Right ventricle myocardium superior (tissue), 1 donor: ENCODE data around the gene KLK7. TPM values are rescaled to one million over a fixed set of nuclear protein-coding genes. Genes with fewer than 3 reads are reported as not detected.
"Not testable (repeated sequence)": the region's sequence is repeated elsewhere in the genome, so short reads cannot be mapped to it uniquely, and the experiment has no call there.

ENCODE experiments used
- ATAC-seq: fragments of 200-7000 bp; cut with Tn5 transposase; one replicate; pipeline ENCODE4 v1.9.1; 2020; ENCODE audit warnings: mild to moderate bottlenecking; ENCODE audit not compliant: poor library complexity
- DNase-seq: peaks from one replicate; pipeline ENCODE4 v3.0.0-alpha.2; 2020
- intact Hi-C: fragments of 100-400 bp; cut with DNase I; formaldehyde crosslinking; loops from one replicate; pipeline ENCODE4 v1.11.2; 2022
- total RNA-seq: library from RNA; stranded (reverse); fragmentation: NEBNext Ultra II Directional; extraction: Animal tissue kit (Norgen Biotek cat#: 25700); gene quantifications from one replicate; pipeline ENCODE4 v1.2.1, GENCODE V29; 2021
- donor health status: DM: no; HTN: yes; CAD: no; lungs with severe emphysema.

Gene KLK7
- total RNA-seq, 1 donor from 2014 or later: not detected

DNA sequence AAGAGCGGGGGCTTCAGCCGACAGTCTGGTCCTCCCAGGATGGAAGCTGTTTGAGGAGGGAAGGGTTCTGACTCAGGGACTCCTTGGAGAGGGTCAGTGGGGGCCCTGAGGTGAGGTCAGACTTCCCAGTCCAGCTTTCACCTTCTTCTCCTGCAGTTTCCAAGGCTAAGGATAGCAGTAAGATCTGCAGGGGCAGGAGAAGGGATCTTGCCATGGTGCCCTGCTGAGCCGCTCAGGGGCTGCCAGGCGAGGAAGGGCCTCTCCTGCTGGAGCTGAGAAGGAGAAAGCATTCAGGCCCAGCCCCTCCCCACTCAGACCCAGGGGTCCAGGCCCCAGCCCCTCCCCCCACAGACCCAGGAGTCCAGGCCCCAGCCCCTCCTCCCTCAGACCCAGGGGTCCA is 1.5 kb downstream of the KLK7 start:
- DNase-seq (no peak), ATAC-seq (no peak)
- intact Hi-C loops: no loop called here

DNA sequence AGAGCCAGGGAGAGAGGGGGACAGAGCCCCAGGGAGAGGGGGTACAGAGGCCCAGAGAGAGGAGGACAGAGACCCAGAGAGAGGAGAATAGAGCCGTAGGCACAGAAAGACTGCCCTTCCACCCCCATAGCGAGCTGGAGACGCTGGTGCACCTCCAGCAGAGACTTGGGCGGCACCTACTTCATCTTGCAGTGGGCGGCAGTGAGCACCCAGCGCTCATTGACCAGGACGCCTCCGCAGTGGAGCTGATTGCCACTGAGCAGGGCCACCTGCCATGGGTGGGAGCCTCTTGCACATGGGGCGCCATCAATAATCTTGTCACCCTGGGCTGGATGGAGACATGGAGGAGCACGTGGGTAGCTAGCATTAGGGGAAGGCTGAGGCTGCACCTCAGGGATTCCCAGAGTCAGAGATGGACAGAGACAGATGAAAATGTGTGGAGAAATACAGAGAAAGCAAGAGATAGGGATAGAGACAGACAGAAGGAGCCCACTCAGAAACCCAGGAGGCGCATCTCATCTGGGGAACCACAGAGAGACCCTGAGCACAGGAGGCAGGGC is 2.0 kb downstream of the KLK7 start:
- intact Hi-C loops: no loop called here
- DNase-seq (no peak), ATAC-seq (no peak)

- DNase-seq (no peak), ATAC-seq (no peak)
- intact Hi-C loops: no loop called here
Measured at GRCh38 chr19:50980208-50980607, 3.5 kb downstream of the KLK7 start.

DNA sequence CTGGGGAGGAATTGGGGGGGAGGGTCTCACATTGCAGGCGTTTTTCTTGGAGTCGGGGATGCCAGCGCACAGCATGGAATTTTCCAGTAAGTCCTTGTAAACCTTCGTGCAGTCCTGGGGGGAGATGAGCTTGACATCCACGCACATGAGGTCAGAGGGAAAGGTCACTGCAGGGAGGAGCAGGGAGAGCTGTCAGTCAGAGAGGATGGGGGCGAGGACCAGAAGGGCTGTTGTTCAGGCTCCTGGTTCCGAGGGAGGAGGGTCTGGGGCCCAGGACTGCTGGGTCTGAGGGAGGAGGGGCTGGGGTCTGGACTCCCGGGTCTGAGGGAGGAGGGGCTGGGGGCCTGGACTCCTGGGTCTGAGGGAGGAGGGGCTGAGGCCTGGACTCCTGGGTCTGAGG is 4.0 kb downstream of the KLK7 start:
- no peak for DNase-seq
- no peak for ATAC-seq
- intact Hi-C loops: no loop called here

DNA sequence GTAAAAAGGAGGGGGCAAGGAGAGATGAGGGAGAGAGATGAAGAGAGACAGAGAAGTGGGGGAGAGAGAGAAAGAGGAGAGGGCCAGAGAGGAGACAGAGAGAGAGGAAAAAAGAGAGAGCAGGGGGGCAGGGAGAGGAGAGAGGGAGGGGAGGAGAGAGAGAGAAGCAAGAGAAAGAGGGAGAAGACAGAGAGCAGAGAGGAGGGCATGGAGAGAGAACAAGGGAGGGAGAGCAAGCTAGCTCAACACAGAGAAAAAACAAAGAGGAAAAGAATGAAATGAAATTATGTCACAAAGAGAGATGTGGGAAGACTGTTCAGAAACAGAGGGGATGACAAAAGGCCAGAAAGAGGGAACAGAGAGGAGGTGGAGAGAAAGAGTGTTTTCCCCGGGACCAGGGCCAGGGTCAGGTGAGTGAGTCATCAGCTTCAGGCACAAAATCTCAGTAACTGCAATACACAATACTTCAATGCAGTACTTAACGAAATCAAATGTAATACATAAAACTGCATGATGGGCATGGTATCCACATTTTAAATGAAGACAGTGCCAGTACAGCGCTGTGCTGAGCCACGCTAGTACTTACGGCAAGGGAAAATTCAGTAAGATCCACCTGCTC is 4.8 kb downstream of the KLK7 start:
- DNase-seq: no peak
- no peak for ATAC-seq
- intact Hi-C loops: no loop called here

GRCh38 chr19:50977626-50978025 is 6.1 kb downstream of the KLK7 start:
- no peak for ATAC-seq
- DNase-seq: no peak
- intact Hi-C loops: no loop called here

GRCh38 chr19:50975766-50976165 is 8.0 kb downstream of the KLK7 start:
- no peak for ATAC-seq
- intact Hi-C loops: no loop called here

GRCh38 chr19:50974702-50975556 is 8.8 kb downstream of the KLK7 start:
- ATAC-seq: no peak
- intact Hi-C loops: no loop called here
- no peak for DNase-seq

More at GRCh38 chr19:50975766-50976165, 8.0 kb downstream of the KLK7 start:
- DNase-seq: no peak

- ATAC-seq (no peak), DNase-seq (no peak)
- intact Hi-C loops: no loop called here
Measured at GRCh38 chr19:50972795-50973376, 10.8 kb downstream of the KLK7 start.

GRCh38 chr19:50969810-50970209 is 13.9 kb downstream of the KLK7 start:
- DNase-seq, ATAC-seq, intact Hi-C loops: not testable (repeated sequence)

GRCh38 chr19:50969413-50969760 is 14.3 kb downstream of the KLK7 start, which contains the start of gene KLK6:
Gene KLK6 (minus strand): TSS chr19:50969591. CDS start chr19:50968104, 1,487 bp downstream.
- DNase-seq (no peak), ATAC-seq (no peak)
- intact Hi-C loops: no loop called here

- DNase-seq (no peak), ATAC-seq (no peak)
- intact Hi-C loops: no loop called here
Measured at GRCh38 chr19:50968716-50969412, 14.9 kb downstream of the KLK7 start.

GRCh38 chr19:50967929-50968715 is 15.6 kb downstream of the KLK7 start:
- ATAC-seq: no peak
- DNase-seq: no peak
- intact Hi-C loops: no loop called here

GRCh38 chr19:50964266-50964665 is 19.5 kb downstream of the KLK7 start:
- ATAC-seq: no peak
- DNase-seq: no peak
- intact Hi-C loops: no loop called here

- ATAC-seq: no peak
Measured at GRCh38 chr19:50963381-50963780, 20.3 kb downstream of the KLK7 start.

DNA sequence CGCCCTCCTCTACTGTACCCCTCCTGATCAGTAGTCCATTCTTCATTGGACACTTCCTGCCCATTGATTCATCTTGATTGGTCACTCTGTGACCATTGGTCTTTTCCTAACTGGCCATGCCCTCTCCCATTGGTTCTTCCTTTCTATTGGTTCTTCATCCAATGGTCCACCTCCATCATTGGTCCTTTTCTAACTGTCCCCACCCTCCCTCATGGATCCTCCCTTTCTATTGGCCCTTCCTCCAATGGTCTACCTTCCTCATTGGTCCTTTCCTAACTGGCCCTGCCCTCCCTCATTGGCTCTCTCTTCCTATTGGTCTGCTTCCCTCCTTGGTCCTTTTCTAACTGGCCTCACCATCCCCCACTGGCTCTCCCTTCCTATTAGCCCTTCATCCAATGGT is 21.5 kb downstream of the KLK7 start:
- intact Hi-C loops: no loop called here
- DNase-seq (no peak), ATAC-seq (no peak)

More at GRCh38 chr19:50963381-50963780, 20.3 kb downstream of the KLK7 start:
- intact Hi-C loops: no loop called here
- no peak for DNase-seq

DNA sequence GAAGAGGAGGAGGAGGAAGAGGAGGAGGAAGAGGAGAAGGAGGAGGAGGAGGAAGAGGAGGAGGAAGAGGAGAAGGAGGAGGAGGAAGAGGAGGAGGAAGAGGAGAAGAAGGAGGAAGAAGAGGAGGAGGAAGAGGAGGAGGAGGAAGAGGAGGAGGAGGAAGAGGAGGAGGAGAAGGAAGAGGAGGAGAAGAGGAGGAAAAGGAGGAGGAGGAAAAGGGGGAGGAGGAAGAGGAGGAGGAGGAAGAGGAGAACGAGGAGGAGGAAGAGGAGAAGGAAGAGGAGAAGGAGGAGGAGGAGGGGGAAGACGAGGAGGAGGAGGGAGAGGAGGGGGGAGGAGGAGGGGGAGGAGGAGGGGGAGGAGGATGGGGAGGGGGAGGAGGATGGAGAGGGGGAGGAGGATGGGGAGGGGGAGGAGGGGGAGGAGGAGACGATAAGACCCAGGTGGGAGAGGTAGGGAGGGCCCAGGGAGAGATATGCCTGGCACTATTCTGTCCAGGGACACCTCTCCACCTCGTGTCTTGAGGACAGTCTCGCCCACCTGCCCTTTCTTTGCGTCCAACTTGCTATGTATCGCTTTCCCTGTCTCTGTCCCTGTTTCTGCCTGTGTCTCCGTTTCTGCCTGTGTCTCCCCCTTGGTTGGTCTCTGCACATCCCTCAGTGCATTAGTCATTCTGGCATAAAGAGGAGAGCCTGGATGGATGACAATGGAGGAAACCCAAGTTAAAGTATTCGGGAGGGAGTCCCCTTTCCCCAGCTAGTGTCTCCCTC is 23.8 kb downstream of the KLK7 start:
- DNase-seq (no peak), ATAC-seq (no peak)
- intact Hi-C loops: no loop called here

DNA sequence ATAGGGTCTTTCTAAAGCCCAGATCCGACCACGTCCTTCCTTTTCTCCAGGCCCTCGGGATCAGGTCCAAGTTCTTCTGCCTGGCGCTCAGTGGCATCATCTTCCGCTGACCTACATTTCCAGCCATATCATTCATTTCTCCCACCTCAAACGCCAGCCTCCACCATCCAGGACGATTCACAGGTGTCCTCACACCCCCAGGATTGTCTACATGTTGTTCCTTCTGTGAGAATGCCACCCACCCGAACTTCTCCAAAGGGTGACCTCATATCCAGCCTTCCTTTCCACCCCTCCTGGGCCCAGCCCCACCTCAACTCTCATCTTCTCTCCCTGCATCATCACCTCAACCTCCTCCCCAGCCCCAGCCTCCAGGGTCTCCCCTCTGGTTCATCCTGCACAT is 26.1 kb downstream of the KLK7 start:
- ATAC-seq: no peak
- intact Hi-C loops: no loop called here
- DNase-seq: no peak
